ENCODE measurements around the gene SAT1. TPM values are rescaled to one million over a fixed set of nuclear protein-coding genes. Genes with fewer than 3 reads are reported as not detected.

SAT1 gene
- polyA plus RNA-seq, 1 donor (not counting 4 experiments of a cell fraction or from before 2014, with no cell fraction given), result 1,607 TPM

DNA sequence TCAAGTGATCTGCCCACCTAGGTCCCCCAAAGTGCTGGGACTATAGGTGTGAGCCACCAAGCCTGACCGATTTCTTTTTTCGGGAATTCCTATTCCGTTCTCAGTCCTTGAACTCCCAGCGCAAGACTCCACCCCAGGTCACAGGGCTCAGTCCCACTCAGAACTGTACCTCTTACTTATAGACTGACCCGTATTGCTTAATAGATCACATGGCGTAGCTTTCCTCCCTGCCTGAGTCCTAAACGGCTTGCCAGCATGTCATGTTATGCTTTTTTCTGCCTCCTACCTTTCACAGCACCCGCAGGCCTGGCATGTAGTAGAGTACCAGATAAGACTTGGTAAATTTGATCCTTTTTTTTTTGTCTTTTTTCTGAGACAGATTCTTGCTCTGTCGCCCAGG lies 22.4 kb downstream of the SAT1 start:
- no peak for DNase-seq (ENCODE audit: low read depth, low spot score)
- TF ChIP-seq EZH2 (IDR thresholded peaks at IDR 0.05; ENCODE audit: low read length), result no peak
- TF ChIP-seq, protein P1, sequence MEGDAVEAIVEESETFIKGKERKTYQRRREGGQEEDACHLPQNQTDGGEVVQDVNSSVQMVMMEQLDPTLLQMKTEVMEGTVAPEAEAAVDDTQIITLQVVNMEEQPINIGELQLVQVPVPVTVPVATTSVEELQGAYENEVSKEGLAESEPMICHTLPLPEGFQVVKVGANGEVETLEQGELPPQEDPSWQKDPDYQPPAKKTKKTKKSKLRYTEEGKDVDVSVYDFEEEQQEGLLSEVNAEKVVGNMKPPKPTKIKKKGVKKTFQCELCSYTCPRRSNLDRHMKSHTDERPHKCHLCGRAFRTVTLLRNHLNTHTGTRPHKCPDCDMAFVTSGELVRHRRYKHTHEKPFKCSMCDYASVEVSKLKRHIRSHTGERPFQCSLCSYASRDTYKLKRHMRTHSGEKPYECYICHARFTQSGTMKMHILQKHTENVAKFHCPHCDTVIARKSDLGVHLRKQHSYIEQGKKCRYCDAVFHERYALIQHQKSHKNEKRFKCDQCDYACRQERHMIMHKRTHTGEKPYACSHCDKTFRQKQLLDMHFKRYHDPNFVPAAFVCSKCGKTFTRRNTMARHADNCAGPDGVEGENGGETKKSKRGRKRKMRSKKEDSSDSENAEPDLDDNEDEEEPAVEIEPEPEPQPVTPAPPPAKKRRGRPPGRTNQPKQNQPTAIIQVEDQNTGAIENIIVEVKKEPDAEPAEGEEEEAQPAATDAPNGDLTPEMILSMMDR (optimal IDR thresholded peaks at IDR 0.05 in 1 of 3, IDR thresholded peaks at IDR 0.05 in 1 of 3, conservative IDR thresholded peaks at IDR 0.05 in 1 of 3; ENCODE audit: extremely low read depth in 1 of 3, insufficient read depth in 2 of 3, low read length in 3 of 3), result no peak
- no peak overlapping the region for H3K4me2 ChIP-seq (ENCODE audit: control insufficient read depth, extremely low read depth, insufficient read depth, low read depth, low read length)
- no peaks in the 10 kb centered on the region for H3K9me1 ChIP-seq (ENCODE audit: control insufficient read depth, extremely low read depth, insufficient read depth, low read length)
- no peak overlapping the region for H3K9ac ChIP-seq (ENCODE audit: control insufficient read depth, extremely low read depth, insufficient read depth, low read length)
- H3K27ac ChIP-seq (ENCODE audit: control insufficient read depth, insufficient read depth, low read length), result no peak overlapping the region
- H3K4me1 ChIP-seq (ENCODE audit: control insufficient read depth, extremely low read depth, insufficient read depth, low read length), result peaks cover 19% of the 10 kb centered on the region
- no peaks in the 10 kb centered on the region for H4K20me1 ChIP-seq (ENCODE audit: control insufficient read depth, extremely low read depth, insufficient read depth, low read length)
- H2AFZ ChIP-seq (ENCODE audit: control insufficient read depth, low read length), result no peak overlapping the region
- FAIRE-seq, result no peak
- H3K36me3 ChIP-seq (ENCODE audit: control insufficient read depth in 2 of 2, extremely low read depth in 1 of 2, insufficient read depth in 2 of 2, low read length in 2 of 2), result no peaks in the 10 kb centered on the region
- H3K79me2 ChIP-seq (ENCODE audit: control insufficient read depth, insufficient read depth, low read length), result no peaks in the 10 kb centered on the region
- no peaks in the 10 kb centered on the region for H3K9me3 ChIP-seq (ENCODE audit: control insufficient read depth, low read depth, low read length)
- dilution Hi-C loops (cut with MboI; ENCODE audit: extremely low pct_ligation_motif_present, low sequenced_read_pairs), result no loop called here
- no peak overlapping the region for H3K4me3 ChIP-seq (ENCODE audit: control insufficient read depth in 2 of 3, extremely low read depth in 1 of 3, insufficient read depth in 2 of 3, low read depth in 1 of 3, low read length in 3 of 3)
- no peaks in the 10 kb centered on the region for H3K27me3 ChIP-seq (ENCODE audit: control insufficient read depth, extremely low read depth, insufficient read depth, low read length)

DNA sequence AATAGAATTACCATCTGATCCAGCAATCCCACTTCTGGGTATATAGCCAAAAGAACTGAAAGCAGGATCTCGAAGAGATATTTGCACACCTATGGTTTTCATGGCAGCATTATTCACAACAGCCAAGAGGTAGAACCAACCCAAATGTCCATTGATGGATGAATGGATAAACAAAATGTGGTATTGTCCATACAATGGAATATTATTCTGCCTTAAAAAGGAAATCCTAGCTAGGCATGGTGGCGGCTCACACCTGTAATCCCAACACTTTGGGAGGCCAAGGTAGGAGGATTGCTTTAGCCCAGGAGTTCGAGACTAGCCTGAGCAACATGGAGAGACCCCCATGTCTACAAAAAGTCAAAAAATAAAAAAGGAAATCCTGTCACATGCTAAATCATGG lies 27.3 kb downstream of the SAT1 start:
- H3K9me3 ChIP-seq (ENCODE audit: control insufficient read depth, low read depth, low read length), result no peaks in the 10 kb centered on the region
- H2AFZ ChIP-seq (ENCODE audit: control insufficient read depth, low read length), result no peak overlapping the region
- no peaks in the 10 kb centered on the region for H3K27me3 ChIP-seq (ENCODE audit: control insufficient read depth, extremely low read depth, insufficient read depth, low read length)
- H3K27ac ChIP-seq (ENCODE audit: control insufficient read depth, insufficient read depth, low read length), result no peak overlapping the region
- dilution Hi-C loops (cut with MboI; ENCODE audit: extremely low pct_ligation_motif_present, low sequenced_read_pairs), result no loop called here
- no peak for TF ChIP-seq EZH2 (IDR thresholded peaks at IDR 0.05; ENCODE audit: low read length)
- TF ChIP-seq, protein P1 (optimal IDR thresholded peaks at IDR 0.05 in 1 of 3, IDR thresholded peaks at IDR 0.05 in 1 of 3, conservative IDR thresholded peaks at IDR 0.05 in 1 of 3; ENCODE audit: extremely low read depth in 1 of 3, insufficient read depth in 2 of 3, low read length in 3 of 3), result no peak
- H3K9ac ChIP-seq (ENCODE audit: control insufficient read depth, extremely low read depth, insufficient read depth, low read length), result no peak overlapping the region
- FAIRE-seq (no peak), DNase-seq (ENCODE audit: low read depth, low spot score) (no peak)
- H3K9me1 ChIP-seq (ENCODE audit: control insufficient read depth, extremely low read depth, insufficient read depth, low read length), result no peaks in the 10 kb centered on the region
- no peaks in the 10 kb centered on the region for H3K36me3 ChIP-seq (ENCODE audit: control insufficient read depth in 2 of 2, extremely low read depth in 1 of 2, insufficient read depth in 2 of 2, low read length in 2 of 2)
- H4K20me1 ChIP-seq (ENCODE audit: control insufficient read depth, extremely low read depth, insufficient read depth, low read length), result no peaks in the 10 kb centered on the region
- H3K4me3 ChIP-seq (ENCODE audit: control insufficient read depth in 2 of 3, extremely low read depth in 1 of 3, insufficient read depth in 2 of 3, low read depth in 1 of 3, low read length in 3 of 3), result no peak overlapping the region
- peaks cover 13% of the 10 kb centered on the region for H3K4me1 ChIP-seq (ENCODE audit: control insufficient read depth, extremely low read depth, insufficient read depth, low read length)
- H3K4me2 ChIP-seq (ENCODE audit: control insufficient read depth, extremely low read depth, insufficient read depth, low read depth, low read length), result no peak overlapping the region
- H3K79me2 ChIP-seq (ENCODE audit: control insufficient read depth, insufficient read depth, low read length), result no peaks in the 10 kb centered on the region

Data from keratinocyte (primary cell).